SJSA1 (cell line): ENCODE data around the gene DLGAP1. TPM values are rescaled to one million over a fixed set of nuclear protein-coding genes. Genes with fewer than 3 reads are reported as not detected.

Experiments used
- DNase-seq, 2 experiments: peaks; one replicate each; pipeline ENCODE4 v3.0.0-alpha.2; 2015 to 2020; ENCODE audit warnings: low spot score in 2 of 2, low read depth in 1 of 2
- H3K27ac ChIP-seq: fragments of 250-450 bp; sonication (Bioruptor Pico); 2 replicates; pipeline ENCODE4 v1.5.1; 2020; ENCODE audit warnings: mild to moderate bottlenecking, moderate library complexity
- H3K27me3 ChIP-seq: fragments of 250-450 bp; sonication (Bioruptor Pico); replicated peaks from 2 replicates; pipeline ENCODE4 v1.5.1; 2020; ENCODE audit warnings: mild to moderate bottlenecking, moderate library complexity
- H3K36me3 ChIP-seq: fragments of 250-450 bp; sonication (Bioruptor Pico); 2 replicates; pipeline ENCODE4 v1.5.1; 2020; ENCODE audit warnings: mild to moderate bottlenecking
- H3K4me1 ChIP-seq: fragments of 250-450 bp; sonication (Bioruptor Pico); replicated peaks from 2 replicates; pipeline ENCODE4 v1.6.1; 2021; ENCODE audit warnings: mild to moderate bottlenecking
- H3K4me3 ChIP-seq: fragments of 250-450 bp; sonication (Bioruptor Pico); 2 replicates; pipeline ENCODE4 v1.5.1; 2020; ENCODE audit warnings: mild to moderate bottlenecking
- H3K9me3 ChIP-seq: fragments of 250-450 bp; sonication (Bioruptor Pico); replicated peaks from 2 replicates; pipeline ENCODE4 v1.5.1; 2020; ENCODE audit warnings: mild to moderate bottlenecking
- total RNA-seq: library from RNA; depleted of rRNA; stranded (reverse); fragments of >200 nt; shearing (Covaris generic); gene quantifications from 2 replicates; pipeline ENCODE4 v1.2.3, GENCODE V29; 2014

Gene DLGAP1
- total RNA-seq, 1 experiment from 2014 or later: not detected

GRCh38 chr18:4237664-4238041, 217.5 kb downstream of the DLGAP1 start:
- DNase-seq: no peak
- Histone ChIP-seq H3K4me1 (no peaks in the 10 kb centered on the region), H3K27me3 (no peaks in the 10 kb centered on the region), H3K36me3 (no peaks in the 10 kb centered on the region), H3K4me3 (no peak overlapping the region), H3K9me3 (no peaks in the 10 kb centered on the region), H3K27ac (no peak overlapping the region)

DNA sequence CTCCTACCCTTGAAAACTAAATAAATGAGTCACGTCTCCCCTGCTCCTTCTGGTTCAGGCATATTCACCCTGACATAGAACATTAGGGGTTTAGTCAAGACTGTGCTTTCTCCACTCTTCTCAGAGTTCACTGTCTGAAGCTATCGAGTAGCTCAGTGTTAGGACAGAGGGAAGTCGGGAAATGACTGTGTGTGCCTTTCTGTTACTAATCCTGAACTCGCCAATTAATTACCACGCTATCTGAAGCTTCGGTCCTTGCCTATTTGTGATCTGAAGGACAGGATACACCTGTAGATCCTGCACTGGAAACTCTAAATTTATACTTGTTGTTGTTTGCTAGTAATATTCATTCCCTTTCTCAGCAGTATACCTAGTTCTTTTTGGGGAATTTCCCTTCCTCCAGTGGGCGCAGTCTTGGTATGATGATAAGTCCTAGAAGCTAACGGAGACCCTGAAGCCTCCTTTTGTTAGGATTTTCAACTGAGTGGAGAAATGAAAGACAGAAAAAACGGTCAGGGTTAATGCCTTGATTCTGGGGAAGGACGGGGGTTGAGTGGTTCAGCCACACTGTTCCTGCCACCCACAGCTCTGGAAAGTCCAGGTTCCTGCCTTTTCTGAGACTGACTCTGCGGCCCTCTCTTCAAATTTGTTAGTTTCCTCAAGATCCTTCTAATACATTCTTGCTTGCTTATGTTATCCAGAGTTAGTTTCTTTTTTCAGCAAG, 218.0 kb downstream of the DLGAP1 start:
- H3K27me3 ChIP-seq: no peaks in the 10 kb centered on the region
- no peak overlapping the region for H3K27ac ChIP-seq
- no peak for DNase-seq
- no peaks in the 10 kb centered on the region for H3K36me3 ChIP-seq
- H3K4me3 ChIP-seq: no peak overlapping the region
- no peaks in the 10 kb centered on the region for H3K9me3 ChIP-seq
- H3K4me1 ChIP-seq: no peaks in the 10 kb centered on the region

DNA sequence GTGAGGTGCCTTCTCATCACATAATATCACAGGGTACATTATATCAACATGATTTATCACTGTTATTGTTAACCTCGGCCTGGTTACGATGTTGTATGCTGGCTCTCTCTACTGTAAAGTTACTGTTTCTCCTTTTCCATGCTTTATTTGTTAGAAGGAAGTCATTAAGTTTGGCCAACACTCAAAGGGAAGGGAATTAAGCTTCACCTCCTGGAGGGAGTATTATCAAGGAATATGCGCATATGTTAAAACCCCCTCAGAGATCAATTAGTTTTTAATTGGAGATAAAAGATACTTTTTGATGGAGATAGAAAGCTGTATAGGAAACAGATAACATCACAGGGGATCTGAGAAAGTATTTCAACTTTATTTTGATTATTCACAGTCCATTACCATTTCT, 221.6 kb downstream of the DLGAP1 start:
- no peaks in the 10 kb centered on the region for H3K4me1 ChIP-seq
- no peaks in the 10 kb centered on the region for H3K9me3 ChIP-seq
- no peak overlapping the region for H3K27ac ChIP-seq

DNA sequence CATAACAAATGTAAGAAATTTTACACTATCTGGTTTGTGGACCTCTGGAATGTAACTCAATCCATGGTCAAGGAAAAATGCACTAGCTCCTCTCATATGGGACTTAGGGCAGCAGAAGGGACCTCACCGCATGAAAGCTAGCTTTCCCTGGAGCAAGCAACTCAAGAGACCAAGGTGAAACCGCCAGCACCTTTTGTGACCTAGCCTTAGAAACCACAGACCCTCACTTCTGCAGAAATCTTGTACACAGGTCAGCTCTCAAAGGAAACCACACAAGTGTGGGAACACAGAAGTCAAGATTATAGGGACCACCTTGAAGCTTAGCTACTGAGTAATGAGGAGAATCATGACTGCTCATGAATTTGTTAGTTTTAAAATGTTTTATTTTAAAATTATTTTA, 222.5 kb downstream of the DLGAP1 start:
- no peak for DNase-seq
- Histone ChIP-seq H3K36me3 (no peaks in the 10 kb centered on the region), H3K4me3 (no peak overlapping the region), H3K9me3 (no peaks in the 10 kb centered on the region), H3K27me3 (no peaks in the 10 kb centered on the region), H3K4me1 (no peaks in the 10 kb centered on the region), H3K27ac (no peak overlapping the region)

More for the DNA sequence above, 221.6 kb downstream of the DLGAP1 start:
- Histone ChIP-seq H3K36me3 (no peaks in the 10 kb centered on the region), H3K27me3 (no peaks in the 10 kb centered on the region), H3K4me3 (no peak overlapping the region)
- no peak for DNase-seq

DNA sequence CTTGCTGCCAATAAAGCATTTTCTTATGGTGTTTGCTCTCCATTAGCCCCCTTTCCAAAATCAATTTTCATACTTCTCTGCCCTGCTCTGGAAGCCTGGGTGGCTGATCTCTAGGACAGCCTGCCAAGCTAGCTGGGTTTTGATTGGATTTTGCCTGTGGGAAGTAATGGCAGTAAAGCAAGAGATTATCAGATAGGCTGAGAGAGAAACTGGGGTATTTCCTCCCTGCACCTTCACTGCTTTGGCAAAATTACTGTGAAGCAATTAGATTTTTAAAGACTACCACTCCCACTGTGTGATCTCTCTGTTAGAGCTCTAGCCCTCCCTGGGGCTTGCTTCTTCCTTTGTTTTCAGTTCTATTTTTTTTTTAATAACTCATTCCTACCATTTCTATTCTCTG, 223.8 kb downstream of the DLGAP1 start:
- Histone ChIP-seq H3K4me3 (no peak overlapping the region), H3K36me3 (no peaks in the 10 kb centered on the region), H3K27me3 (no peaks in the 10 kb centered on the region), H3K4me1 (no peaks in the 10 kb centered on the region), H3K9me3 (no peaks in the 10 kb centered on the region), H3K27ac (no peak overlapping the region)
- DNase-seq: no peak

GRCh38 chr18:4230450-4231168, 224.5 kb downstream of the DLGAP1 start:
- Histone ChIP-seq H3K4me3 (no peak overlapping the region), H3K9me3 (no peaks in the 10 kb centered on the region), H3K27me3 (no peaks in the 10 kb centered on the region), H3K27ac (no peak overlapping the region), H3K4me1 (no peaks in the 10 kb centered on the region), H3K36me3 (no peaks in the 10 kb centered on the region)
- no peak for DNase-seq

DNA sequence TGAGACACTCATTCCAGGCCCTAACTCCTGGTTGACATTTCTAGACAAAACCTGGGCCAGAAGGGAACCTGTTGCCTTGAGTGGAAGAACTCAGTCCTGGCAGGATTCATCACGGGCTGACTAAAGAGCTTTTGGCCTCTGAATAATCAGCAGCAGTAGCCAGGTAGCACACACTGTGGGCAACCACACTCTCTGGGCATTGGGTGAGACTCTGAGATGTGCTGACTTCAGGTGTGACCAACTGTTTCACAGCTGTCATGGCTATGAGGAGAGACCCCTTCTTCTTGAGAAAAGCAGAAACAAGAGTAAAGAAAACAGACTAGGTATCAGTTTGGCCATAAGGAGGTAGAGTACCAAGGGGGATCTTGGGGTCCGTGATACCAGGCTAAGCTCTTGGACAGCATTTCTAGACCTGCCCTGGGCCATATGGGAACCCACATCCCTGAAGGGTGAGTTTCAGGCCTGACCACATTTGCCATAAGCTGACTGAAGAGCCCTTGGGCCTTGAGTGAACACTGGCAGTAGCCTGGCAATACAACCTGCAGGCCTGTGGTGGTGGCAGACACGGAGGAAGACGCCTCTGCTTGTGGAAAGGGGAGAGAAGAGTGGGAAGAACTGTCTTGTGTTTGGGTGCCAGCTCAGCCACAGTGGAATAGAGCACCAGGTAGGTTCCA, 230.9 kb downstream of the DLGAP1 start:
- Histone ChIP-seq H3K36me3 (no peaks in the 10 kb centered on the region), H3K27me3 (no peaks in the 10 kb centered on the region), H3K4me3 (no peak overlapping the region), H3K4me1 (no peaks in the 10 kb centered on the region), H3K27ac (no peak overlapping the region), H3K9me3 (no peaks in the 10 kb centered on the region)
- no peak for DNase-seq

DNA sequence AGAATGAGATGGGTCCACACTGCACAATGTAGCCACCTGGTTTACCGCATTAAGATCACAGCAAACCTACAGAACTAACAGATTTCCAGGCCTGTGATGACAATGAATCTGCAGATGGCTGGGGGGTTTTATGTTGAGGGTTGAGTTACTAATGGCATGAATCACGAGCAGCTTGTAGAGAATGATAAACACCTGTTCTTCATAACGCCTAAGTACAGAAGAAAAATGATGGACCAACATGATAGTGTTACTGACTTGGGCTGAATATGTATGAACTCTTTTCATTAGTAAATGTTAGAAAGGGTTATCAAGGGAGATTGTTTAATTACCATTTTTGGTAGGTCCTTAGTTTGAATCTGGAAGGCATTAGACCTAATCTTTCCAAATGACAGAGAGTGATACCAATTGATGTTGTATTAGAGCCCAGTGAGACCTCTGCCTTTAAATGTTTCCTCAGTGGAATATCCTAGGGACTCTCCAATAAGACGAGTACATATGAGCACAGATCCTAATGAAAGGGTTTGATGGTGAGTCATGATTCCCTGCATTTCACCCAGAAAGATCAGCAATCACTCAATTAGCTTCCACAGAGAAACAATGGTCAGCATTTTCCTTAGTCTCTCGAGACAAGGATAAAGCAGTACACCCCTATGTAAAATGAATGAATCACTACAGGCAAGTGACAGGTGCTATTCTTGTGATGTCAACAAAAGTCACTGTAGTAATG, 243.8 kb downstream of the DLGAP1 start:
- DNase-seq: no peak
- no peaks in the 10 kb centered on the region for H3K27me3 ChIP-seq
- no peak overlapping the region for H3K27ac ChIP-seq
- no peaks in the 10 kb centered on the region for H3K9me3 ChIP-seq
- H3K4me1 ChIP-seq: no peaks in the 10 kb centered on the region
- no peak overlapping the region for H3K4me3 ChIP-seq
- H3K36me3 ChIP-seq: no peaks in the 10 kb centered on the region

DNA sequence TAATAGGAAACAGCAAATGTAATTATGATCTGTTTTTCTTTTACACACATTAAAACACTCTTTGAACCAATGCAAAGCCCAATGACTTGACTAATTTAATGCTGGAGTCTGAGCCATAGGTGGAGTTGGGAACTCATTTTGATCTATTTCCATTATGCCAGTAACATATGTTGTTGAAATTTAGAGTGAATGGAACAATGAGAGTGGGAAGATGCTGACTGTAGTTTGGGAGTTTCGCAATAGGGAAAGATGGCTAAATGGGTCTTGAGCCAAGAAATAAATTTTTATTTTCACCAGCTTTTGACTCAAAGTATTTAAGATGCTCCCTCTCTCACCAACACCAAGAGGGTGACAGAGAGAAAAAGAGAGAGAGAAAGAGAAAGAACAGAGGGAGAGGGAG, 246.7 kb downstream of the DLGAP1 start:
- H3K36me3 ChIP-seq: no peaks in the 10 kb centered on the region
- no peaks in the 10 kb centered on the region for H3K27me3 ChIP-seq
- H3K9me3 ChIP-seq: no peaks in the 10 kb centered on the region
- no peaks in the 10 kb centered on the region for H3K4me1 ChIP-seq
- H3K27ac ChIP-seq: no peak overlapping the region
- DNase-seq: no peak
- no peak overlapping the region for H3K4me3 ChIP-seq

GRCh38 chr18:4207383-4207985, 247.6 kb downstream of the DLGAP1 start:
- H3K9me3 ChIP-seq: no peaks in the 10 kb centered on the region
- no peak overlapping the region for H3K4me3 ChIP-seq
- H3K4me1 ChIP-seq: no peaks in the 10 kb centered on the region
- H3K36me3 ChIP-seq: no peaks in the 10 kb centered on the region
- DNase-seq: no peak
- H3K27me3 ChIP-seq: no peaks in the 10 kb centered on the region
- H3K27ac ChIP-seq: no peak overlapping the region

- H3K9me3 ChIP-seq: no peaks in the 10 kb centered on the region
- H3K4me3 ChIP-seq: no peak overlapping the region
- no peak for DNase-seq
- H3K27ac ChIP-seq: no peak overlapping the region
- H3K36me3 ChIP-seq: no peaks in the 10 kb centered on the region
- H3K27me3 ChIP-seq: no peaks in the 10 kb centered on the region
- H3K4me1 ChIP-seq: no peaks in the 10 kb centered on the region
Observed at GRCh38 chr18:4204438-4204720, 250.7 kb downstream of the DLGAP1 start.

- no peak for DNase-seq
- Histone ChIP-seq H3K4me1 (no peaks in the 10 kb centered on the region), H3K27ac (no peak overlapping the region), H3K4me3 (no peak overlapping the region), H3K36me3 (no peaks in the 10 kb centered on the region), H3K27me3 (no peaks in the 10 kb centered on the region), H3K9me3 (no peaks in the 10 kb centered on the region)
Observed at GRCh38 chr18:4203568-4204437, 251.3 kb downstream of the DLGAP1 start.

GRCh38 chr18:4200399-4200798, 254.7 kb downstream of the DLGAP1 start:
- no peak overlapping the region for H3K4me3 ChIP-seq
- H3K36me3 ChIP-seq: no peaks in the 10 kb centered on the region
- no peaks in the 10 kb centered on the region for H3K27me3 ChIP-seq
- no peaks in the 10 kb centered on the region for H3K9me3 ChIP-seq
- no peaks in the 10 kb centered on the region for H3K4me1 ChIP-seq
- DNase-seq: no peak
- H3K27ac ChIP-seq: no peak overlapping the region
